Measurements from ENCODE around the gene FAM184A. TPM values are rescaled to one million over a fixed set of nuclear protein-coding genes. Genes with fewer than 3 reads are reported as not detected.

Gene FAM184A
- total RNA-seq, 1 experiment from 2014 or later = 8.7 TPM

DNA sequence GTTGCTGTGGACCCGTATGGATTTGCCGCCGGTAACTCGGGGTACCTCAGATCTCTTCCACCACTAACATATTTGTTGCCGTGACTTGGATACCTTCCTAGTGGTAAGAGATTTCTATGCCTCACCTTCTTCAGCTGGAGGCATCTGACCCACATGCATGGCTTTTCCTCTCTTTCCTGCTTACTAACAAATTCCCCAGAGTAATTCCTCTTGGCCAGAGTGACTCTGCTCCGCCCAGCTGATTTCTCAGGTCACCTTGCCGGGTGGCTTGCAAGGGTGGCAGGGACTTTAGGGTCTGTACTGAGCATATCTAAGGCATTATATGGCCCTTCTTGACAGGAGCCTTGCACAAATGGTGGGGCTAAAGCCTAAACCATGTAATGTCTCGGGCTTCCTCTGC, 38.2 kb downstream of the FAM184A start:
- H3K27me3 ChIP-seq (ENCODE audit: control insufficient read depth, insufficient read depth, low read length) = no peaks in the 10 kb centered on the region
- H3K4me3 ChIP-seq (ENCODE audit: low read depth in 2 of 2, low read length in 2 of 2) = no peak overlapping the region
- no TSS peak for BruUV-seq (replicated peaks)
- no peak for TF ChIP-seq TCF7L2 (IDR thresholded peaks at IDR 0.05; ENCODE audit: low read depth, low read length)
- no peak for TF ChIP-seq SIN3A (IDR thresholded peaks at IDR 0.05; ENCODE audit: borderline replicate concordance, insufficient read depth, low read depth, low read length)
- TF ChIP-seq, protein P1, sequence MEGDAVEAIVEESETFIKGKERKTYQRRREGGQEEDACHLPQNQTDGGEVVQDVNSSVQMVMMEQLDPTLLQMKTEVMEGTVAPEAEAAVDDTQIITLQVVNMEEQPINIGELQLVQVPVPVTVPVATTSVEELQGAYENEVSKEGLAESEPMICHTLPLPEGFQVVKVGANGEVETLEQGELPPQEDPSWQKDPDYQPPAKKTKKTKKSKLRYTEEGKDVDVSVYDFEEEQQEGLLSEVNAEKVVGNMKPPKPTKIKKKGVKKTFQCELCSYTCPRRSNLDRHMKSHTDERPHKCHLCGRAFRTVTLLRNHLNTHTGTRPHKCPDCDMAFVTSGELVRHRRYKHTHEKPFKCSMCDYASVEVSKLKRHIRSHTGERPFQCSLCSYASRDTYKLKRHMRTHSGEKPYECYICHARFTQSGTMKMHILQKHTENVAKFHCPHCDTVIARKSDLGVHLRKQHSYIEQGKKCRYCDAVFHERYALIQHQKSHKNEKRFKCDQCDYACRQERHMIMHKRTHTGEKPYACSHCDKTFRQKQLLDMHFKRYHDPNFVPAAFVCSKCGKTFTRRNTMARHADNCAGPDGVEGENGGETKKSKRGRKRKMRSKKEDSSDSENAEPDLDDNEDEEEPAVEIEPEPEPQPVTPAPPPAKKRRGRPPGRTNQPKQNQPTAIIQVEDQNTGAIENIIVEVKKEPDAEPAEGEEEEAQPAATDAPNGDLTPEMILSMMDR (IDR thresholded peaks at IDR 0.05) = no peak
- TF ChIP-seq POLR2AphosphoS5 (IDR thresholded peaks at IDR 0.05; ENCODE audit: low read depth, low read length) = no peak
- POLR2A ChIA-PET = no interaction called here
- no peak for ATAC-seq
- no peaks in the 10 kb centered on the region for H3K9me3 ChIP-seq (ENCODE audit: control insufficient read depth, insufficient read depth, low read depth, low read length)
- H3K36me3 ChIP-seq (ENCODE audit: control insufficient read depth, insufficient read depth, low read length) = no peaks in the 10 kb centered on the region
- in situ Hi-C loops (cut with HindIII; ENCODE audit: low pct_unique_long_range_greater_than_20kb, low sequenced_read_pairs) (no loop called here), intact Hi-C loops (cut with micrococcal nuclease; ENCODE audit: unreplicated experiment) (no loop called here)
- DNase-seq (ENCODE audit: low read depth, low spot score) = no peak
- no peak overlapping the region for H3K27ac ChIP-seq (ENCODE audit: low read length)
- CTCF ChIA-PET = no interaction called here
- H3K4me1 ChIP-seq (ENCODE audit: control insufficient read depth, insufficient read depth, low read length) = no peaks in the 10 kb centered on the region

DNA sequence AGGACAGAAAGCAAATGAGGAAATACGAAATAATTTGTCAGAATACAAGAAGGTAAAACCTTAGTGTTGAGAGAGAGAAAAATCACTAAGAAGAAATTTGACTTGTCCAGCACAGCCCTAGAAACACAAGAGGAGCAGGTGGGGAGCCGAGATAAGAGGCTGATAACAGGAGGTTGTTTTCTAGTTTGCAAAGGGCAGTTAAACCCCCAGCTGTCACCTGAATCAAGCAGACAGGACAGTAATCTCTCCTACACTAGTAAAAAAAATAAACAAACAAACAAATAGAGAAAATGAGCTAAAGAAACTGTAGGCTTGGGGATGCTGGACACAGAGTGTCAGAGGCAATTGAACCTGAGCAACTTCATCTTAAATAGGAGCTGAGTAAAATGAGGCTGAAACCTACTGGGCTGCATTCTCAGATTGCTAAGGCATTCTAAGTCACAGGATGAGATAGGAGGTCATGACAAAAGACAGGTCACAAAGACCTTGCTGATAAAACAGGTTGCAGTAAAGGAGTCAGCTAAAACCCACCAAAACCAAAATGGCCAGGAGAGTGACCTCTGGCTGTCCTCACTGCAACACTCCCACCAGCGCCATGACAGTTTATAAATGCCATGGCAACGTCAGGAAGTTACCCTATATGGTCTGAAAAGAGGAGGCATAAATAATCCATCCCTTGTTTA, 40.4 kb downstream of the FAM184A start:
- CTCF ChIA-PET = no interaction called here
- Histone ChIP-seq H3K4me3 (ENCODE audit: low read depth in 2 of 2, low read length in 2 of 2) (no peak overlapping the region), H3K27ac (ENCODE audit: low read length) (no peak overlapping the region), H3K9me3 (ENCODE audit: control insufficient read depth, insufficient read depth, low read depth, low read length) (no peaks in the 10 kb centered on the region), H3K36me3 (ENCODE audit: control insufficient read depth, insufficient read depth, low read length) (no peaks in the 10 kb centered on the region), H3K4me1 (ENCODE audit: control insufficient read depth, insufficient read depth, low read length) (no peaks in the 10 kb centered on the region), H3K27me3 (ENCODE audit: control insufficient read depth, insufficient read depth, low read length) (no peaks in the 10 kb centered on the region)
- DNase-seq (ENCODE audit: low read depth, low spot score) = no peak
- TF ChIP-seq, protein P2, sequence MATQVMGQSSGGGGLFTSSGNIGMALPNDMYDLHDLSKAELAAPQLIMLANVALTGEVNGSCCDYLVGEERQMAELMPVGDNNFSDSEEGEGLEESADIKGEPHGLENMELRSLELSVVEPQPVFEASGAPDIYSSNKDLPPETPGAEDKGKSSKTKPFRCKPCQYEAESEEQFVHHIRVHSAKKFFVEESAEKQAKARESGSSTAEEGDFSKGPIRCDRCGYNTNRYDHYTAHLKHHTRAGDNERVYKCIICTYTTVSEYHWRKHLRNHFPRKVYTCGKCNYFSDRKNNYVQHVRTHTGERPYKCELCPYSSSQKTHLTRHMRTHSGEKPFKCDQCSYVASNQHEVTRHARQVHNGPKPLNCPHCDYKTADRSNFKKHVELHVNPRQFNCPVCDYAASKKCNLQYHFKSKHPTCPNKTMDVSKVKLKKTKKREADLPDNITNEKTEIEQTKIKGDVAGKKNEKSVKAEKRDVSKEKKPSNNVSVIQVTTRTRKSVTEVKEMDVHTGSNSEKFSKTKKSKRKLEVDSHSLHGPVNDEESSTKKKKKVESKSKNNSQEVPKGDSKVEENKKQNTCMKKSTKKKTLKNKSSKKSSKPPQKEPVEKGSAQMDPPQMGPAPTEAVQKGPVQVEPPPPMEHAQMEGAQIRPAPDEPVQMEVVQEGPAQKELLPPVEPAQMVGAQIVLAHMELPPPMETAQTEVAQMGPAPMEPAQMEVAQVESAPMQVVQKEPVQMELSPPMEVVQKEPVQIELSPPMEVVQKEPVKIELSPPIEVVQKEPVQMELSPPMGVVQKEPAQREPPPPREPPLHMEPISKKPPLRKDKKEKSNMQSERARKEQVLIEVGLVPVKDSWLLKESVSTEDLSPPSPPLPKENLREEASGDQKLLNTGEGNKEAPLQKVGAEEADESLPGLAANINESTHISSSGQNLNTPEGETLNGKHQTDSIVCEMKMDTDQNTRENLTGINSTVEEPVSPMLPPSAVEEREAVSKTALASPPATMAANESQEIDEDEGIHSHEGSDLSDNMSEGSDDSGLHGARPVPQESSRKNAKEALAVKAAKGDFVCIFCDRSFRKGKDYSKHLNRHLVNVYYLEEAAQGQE (IDR thresholded peaks at IDR 0.05; ENCODE audit: insufficient read depth in 1 of 2, low read depth in 2 of 2, low read length in 1 of 2) = no peak
- TF ChIP-seq, protein P1 (IDR thresholded peaks at IDR 0.05) = no peak
- no peak for TF ChIP-seq POLR2AphosphoS5 (IDR thresholded peaks at IDR 0.05; ENCODE audit: low read depth, low read length)
- no peak for TF ChIP-seq TCF7L2 (IDR thresholded peaks at IDR 0.05; ENCODE audit: low read depth, low read length)
- no peak for TF ChIP-seq SIN3A (IDR thresholded peaks at IDR 0.05; ENCODE audit: borderline replicate concordance, insufficient read depth, low read depth, low read length)
- no TSS peak for BruUV-seq (replicated peaks)
- intact Hi-C loops (cut with micrococcal nuclease; ENCODE audit: unreplicated experiment) (no loop called here), in situ Hi-C loops (cut with HindIII; ENCODE audit: low pct_unique_long_range_greater_than_20kb, low sequenced_read_pairs) (no loop called here)
- ATAC-seq = no peak
- POLR2A ChIA-PET = no interaction called here
